ENCODE measurements around the gene NARS2. TPM values are rescaled to one million over a fixed set of nuclear protein-coding genes. Genes with fewer than 3 reads are reported as not detected.

Gene NARS2
- total RNA-seq, 6 donors from 2014 or later, result 7.7 to 45.1 (median 15.5) TPM

- ATAC-seq (ENCODE audit: low FRiP score in 2 of 2) (no peak), DNase-seq (no peak)
- 65 to 85% methylated on average over 4 to 5 of the region's 5 CpGs for WGBS, 2 donors
Observed at GRCh38 chr11:78438298-78438975, 136.2 kb downstream of the NARS2 start.

DNA sequence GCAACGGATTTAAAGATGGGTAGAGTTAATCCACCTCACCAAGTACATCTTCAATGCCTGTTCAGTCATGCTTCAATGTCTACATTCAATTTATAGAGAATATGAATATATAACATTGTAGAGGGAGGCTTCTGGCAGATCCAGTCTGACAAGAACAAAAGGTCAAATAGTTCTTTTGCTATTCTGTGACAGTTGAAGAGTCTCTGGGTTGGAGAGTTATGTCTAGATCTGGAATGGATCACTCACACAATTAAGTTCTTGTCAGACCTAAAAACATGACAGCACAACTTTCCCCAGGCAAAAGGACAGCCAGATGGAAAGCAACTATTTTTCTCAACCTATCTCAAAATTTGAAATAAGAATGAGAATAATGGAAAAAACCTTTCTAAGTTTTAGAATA, 141.7 kb downstream of the NARS2 start:
- Histone ChIP-seq H3K4me3 (no peak overlapping the region), H3K9me3 (no peaks in the 10 kb centered on the region), H3K27me3 (no peaks in the 10 kb centered on the region), H3K36me3 (no peaks in the 10 kb centered on the region), H3K27ac (no peak overlapping the region), H3K4me1 (no peaks in the 10 kb centered on the region)
- DNase-seq, result no peak
- WGBS, 2 donors, result 84 to 88% methylated on average over 1 of the region's 1 CpG
- ATAC-seq (ENCODE audit: low FRiP score in 2 of 2), result no peak
- no peak for TF ChIP-seq POLR2A (IDR thresholded peaks at IDR 0.05)
- no peak for TF ChIP-seq EP300 (IDR thresholded peaks at IDR 0.05)
- no peak for TF ChIP-seq POLR2AphosphoS5 (IDR thresholded peaks at IDR 0.05)
- no peak for TF ChIP-seq CTCF (IDR thresholded peaks at IDR 0.05)

More at GRCh38 chr11:78438298-78438975, 136.2 kb downstream of the NARS2 start:
- Histone ChIP-seq H3K4me3 (no peak overlapping the region), H3K4me1 (no peaks in the 10 kb centered on the region), H3K27me3 (no peaks in the 10 kb centered on the region), H3K36me3 (no peaks in the 10 kb centered on the region), H3K27ac (no peak overlapping the region), H3K9me3 (no peaks in the 10 kb centered on the region)
- TF ChIP-seq EP300 (IDR thresholded peaks at IDR 0.05) (no peak), POLR2A (IDR thresholded peaks at IDR 0.05) (no peak), CTCF (IDR thresholded peaks at IDR 0.05) (no peak), POLR2AphosphoS5 (IDR thresholded peaks at IDR 0.05) (no peak)

GRCh38 chr11:78432058-78432515, 142.6 kb downstream of the NARS2 start:
- no peak overlapping the region for H3K27ac ChIP-seq
- no peak for DNase-seq
- H3K9me3 ChIP-seq, result no peaks in the 10 kb centered on the region
- WGBS, 2 donors, result 82 to 83% methylated on average over 4 of the region's 4 CpGs
- TF ChIP-seq POLR2AphosphoS5 (IDR thresholded peaks at IDR 0.05) (no peak), CTCF (IDR thresholded peaks at IDR 0.05) (peak in 4 of 6 experiments; percentile 7 to 37 (median 16))
- no peaks in the 10 kb centered on the region for H3K4me1 ChIP-seq
- H3K36me3 ChIP-seq, result no peaks in the 10 kb centered on the region
- no peaks in the 10 kb centered on the region for H3K27me3 ChIP-seq
- ATAC-seq (ENCODE audit: low FRiP score in 2 of 2), result peak in 1 of 2 donors; percentile 57
- no peak overlapping the region for H3K4me3 ChIP-seq

DNA sequence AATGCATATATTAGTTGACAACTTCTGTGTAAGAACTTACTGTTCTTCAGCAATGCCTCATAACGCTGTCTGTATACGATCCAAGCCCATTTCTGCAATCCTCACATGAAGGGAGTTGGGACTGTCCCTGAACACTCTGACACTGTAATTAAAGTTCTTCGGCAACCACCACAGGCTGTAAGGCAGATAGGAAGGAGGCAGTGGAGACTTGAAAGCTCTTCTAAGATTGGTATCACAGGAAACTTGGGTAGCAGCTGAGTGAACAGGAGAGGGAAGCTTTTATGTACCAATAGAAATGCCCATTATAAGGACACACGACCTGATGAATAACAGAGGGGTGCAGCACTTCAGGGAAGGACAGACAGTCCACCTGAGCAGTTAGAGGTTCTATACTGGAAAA, 145.0 kb downstream of the NARS2 start:
- no peak for ATAC-seq (ENCODE audit: low FRiP score in 2 of 2)

More for the DNA sequence above, 145.0 kb downstream of the NARS2 start:
- Histone ChIP-seq H3K27ac (no peak overlapping the region), H3K4me3 (no peak overlapping the region), H3K27me3 (no peaks in the 10 kb centered on the region), H3K9me3 (no peaks in the 10 kb centered on the region), H3K36me3 (no peaks in the 10 kb centered on the region), H3K4me1 (peaks cover 0 to 6% (median 0%) of the 10 kb centered on the region in 4 donors)
- 60 to 61% methylated on average over 4 of the region's 4 CpGs for WGBS, 2 donors
- no peak for TF ChIP-seq EP300 (IDR thresholded peaks at IDR 0.05)
- TF ChIP-seq POLR2AphosphoS5 (IDR thresholded peaks at IDR 0.05), result no peak
- TF ChIP-seq CTCF (IDR thresholded peaks at IDR 0.05), result no peak
- TF ChIP-seq POLR2A (IDR thresholded peaks at IDR 0.05), result no peak
- DNase-seq, result no peak
